T-helper 1 cell treated with Interleukin-12 subunit alpha and Interleukin-12 subunit beta and Interleukin-4 antibody, amounts not matched to agents 30 μg/mL and 1 μg/mL, for 36 hours (primary cell): ENCODE data around the gene MAB21L1.
A peak's percentile ranks its signal among the peaks of the same experiment; 100 is the strongest.

Experiments used
- H3K27ac Mint-ChIP-seq: one replicate; pipeline ENCODE4 v1.8.0; 2021; ENCODE audit warnings: mild to moderate bottlenecking, mixed read lengths
- H3K27me3 Mint-ChIP-seq: one replicate; pipeline ENCODE4 v1.8.0; 2021; ENCODE audit warnings: low read depth, mixed read lengths
- H3K36me3 Mint-ChIP-seq: one replicate; pipeline ENCODE4 v1.8.0; 2021; ENCODE audit warnings: low read depth, mixed read lengths
- H3K4me1 Mint-ChIP-seq: one replicate; pipeline ENCODE4 v1.8.0; 2021; ENCODE audit warnings: low read depth, mixed read lengths
- H3K4me3 Mint-ChIP-seq: one replicate; pipeline ENCODE4 v1.8.0; 2021; ENCODE audit warnings: mild to moderate bottlenecking, moderate library complexity, mixed read lengths
- H3K9me3 Mint-ChIP-seq: one replicate; pipeline ENCODE4 v1.8.0; 2021; ENCODE audit warnings: mixed read lengths

The MAB21L1 gene

DNA sequence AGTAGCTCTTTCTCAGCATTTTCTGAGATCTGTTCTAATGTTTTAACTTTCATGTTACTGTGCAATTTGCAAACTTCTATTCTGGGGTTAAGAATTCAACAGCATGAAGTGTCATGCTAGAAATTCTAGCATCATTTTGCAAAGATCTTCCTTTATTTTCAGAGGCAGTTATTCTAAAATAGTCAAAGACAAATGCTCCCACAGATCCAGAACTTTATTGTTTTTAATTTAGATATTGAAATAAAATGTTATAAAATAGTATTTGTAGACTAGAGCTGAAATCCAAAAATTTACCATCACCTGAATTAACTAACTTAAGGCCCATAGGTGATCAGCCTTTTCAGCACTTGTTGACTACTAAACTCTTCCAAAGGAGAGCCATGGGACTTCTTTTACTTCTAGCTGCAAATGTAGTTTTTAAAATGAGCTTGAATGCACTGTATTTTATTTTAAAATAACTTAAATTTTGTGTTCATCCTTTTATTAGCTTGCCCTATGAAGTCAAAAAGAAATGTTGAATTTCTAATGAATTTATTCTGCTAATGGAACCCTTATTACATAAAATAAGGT is 3.2 kb downstream of the MAB21L1 start:
- H3K4me3 Mint-ChIP-seq: no peak overlapping the region
- H3K27me3 Mint-ChIP-seq: peaks cover 91% of the 10 kb centered on the region
- H3K27ac Mint-ChIP-seq: no peak overlapping the region
- H3K4me1 Mint-ChIP-seq: peaks cover 23% of the 10 kb centered on the region
- peaks cover 2% of the 10 kb centered on the region for H3K36me3 Mint-ChIP-seq
- peaks cover 7% of the 10 kb centered on the region for H3K9me3 Mint-ChIP-seq

- Mint-ChIP-seq H3K27ac (no peak overlapping the region), H3K4me3 (no peak overlapping the region), H3K4me1 (peaks cover 23% of the 10 kb centered on the region), H3K27me3 (peaks cover 85% of the 10 kb centered on the region), H3K9me3 (peaks cover 7% of the 10 kb centered on the region), H3K36me3 (peaks cover 2% of the 10 kb centered on the region)
Measured at GRCh38 chr13:35472323-35472881, 4.1 kb downstream of the MAB21L1 start.

DNA sequence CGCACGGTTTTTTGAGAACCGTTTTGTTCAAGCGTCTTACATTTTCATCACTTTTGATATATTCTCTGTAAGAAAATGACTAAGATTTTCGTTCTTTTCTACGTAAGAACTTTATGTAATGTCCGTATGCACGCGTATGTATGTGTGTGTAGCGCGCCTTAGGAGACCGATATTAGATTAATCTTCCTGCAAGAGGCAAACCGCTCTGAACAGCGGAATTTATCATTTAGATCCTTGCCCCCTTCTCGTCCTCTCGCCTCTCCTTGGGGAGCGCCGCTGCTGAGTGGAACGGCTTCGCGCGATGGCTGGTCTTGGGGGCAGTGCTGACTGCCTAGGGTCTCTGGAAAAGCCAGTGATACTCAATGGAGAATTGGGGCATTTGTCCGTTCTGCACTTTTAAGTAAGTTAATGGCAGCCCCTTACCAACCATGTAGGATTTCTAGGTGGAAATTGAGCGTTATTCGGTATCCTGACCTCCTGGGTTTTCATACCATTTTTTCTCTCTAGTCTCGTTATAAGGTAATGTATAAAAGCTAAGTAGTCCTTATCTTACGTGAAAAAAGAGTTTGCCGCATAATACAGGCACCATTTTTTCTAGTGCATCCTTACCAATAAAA is 4.7 kb downstream of the MAB21L1 start:
- peaks cover 2% of the 10 kb centered on the region for H3K36me3 Mint-ChIP-seq
- H3K4me1 Mint-ChIP-seq: peaks cover 20% of the 10 kb centered on the region
- peaks cover 79% of the 10 kb centered on the region for H3K27me3 Mint-ChIP-seq
- H3K4me3 Mint-ChIP-seq: no peak overlapping the region
- H3K9me3 Mint-ChIP-seq: peaks cover 7% of the 10 kb centered on the region
- H3K27ac Mint-ChIP-seq: no peak overlapping the region

DNA sequence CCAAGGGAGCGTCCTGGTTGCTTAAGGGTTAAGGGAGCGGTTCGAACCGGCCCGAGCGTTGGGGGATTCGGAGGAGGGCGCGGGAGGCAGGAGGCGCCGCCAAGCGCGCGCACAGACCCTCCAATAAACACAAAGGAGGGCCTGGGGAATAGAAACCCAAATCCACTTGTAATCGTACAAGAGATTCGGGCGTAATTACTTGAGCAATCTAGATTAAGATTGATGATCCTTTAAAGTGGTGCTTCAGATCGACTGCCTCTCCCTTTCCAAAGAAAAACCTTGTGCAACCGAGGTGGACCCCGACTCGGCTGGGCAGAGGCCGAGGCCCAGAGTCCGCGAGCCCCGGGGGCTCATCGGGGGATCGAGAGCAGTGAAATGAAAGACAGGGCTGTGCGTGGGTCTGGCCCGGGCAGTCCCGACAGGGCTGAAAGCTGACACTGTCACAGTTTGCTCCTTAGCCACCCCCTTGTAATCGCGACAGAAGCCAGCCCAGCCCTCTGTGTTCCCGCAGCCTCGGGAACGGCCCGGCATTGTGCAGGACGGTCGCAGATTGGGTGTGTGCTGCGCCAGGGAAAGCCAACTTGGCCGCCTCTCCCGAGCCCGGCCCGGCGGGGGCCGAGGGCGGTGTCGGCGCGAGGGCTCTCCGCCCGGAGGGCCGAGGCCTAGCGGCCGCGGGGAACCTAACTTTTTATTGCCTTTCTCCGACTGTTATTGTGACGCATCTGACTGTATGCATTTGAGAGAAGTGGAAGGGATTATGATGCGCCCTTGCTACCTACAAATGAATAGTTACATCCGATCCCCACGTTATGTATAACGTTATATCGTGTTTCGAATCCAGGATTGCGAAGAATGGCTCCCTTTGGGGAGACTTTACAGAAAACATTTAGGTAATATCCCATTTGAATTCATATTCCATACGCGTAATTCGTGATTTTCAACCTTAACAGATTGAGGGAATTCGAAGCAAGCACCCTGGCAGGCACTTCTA is 5.5 kb downstream of the MAB21L1 start:
- Mint-ChIP-seq H3K4me3 (no peak overlapping the region), H3K36me3 (peaks cover 2% of the 10 kb centered on the region)

DNA sequence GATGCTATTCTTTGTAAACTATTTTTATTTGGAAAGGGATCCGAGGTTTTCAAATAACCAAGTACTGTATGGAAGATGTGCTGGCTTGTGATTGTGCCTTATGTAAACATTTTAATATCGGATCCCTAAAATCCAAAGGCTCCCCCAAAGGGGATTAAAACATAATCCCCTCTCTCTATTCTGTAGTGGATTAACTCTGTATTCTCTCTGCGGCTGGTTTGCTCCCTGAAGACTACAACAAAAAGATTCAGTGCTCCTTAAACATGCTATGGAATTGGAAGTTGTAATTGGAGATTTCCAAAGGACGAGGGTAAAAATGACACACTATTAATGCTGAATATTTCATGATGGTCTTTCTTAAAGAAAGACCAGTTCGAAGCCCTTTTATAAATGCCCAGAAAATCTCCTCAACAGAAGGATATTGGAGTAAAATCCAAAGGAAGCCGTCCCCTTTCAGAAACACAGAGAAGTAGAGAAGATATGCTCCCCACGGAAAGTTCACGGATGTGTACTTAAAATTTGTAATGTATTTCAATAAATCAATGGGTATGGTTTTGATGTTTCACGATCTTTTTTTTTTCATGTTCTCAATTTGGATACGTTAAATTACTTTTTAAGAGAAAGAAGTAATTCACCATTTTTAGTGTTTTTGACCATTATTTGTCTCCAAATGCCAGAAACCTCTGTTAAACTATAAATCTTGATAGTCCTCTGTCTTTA is 6.5 kb downstream of the MAB21L1 start:
- Mint-ChIP-seq H3K27me3 (peaks cover 61% of the 10 kb centered on the region), H3K4me1 (peaks cover 9% of the 10 kb centered on the region), H3K9me3 (peaks cover 7% of the 10 kb centered on the region), H3K36me3 (peaks cover 2% of the 10 kb centered on the region), H3K4me3 (no peak overlapping the region), H3K27ac (no peak overlapping the region)

More for the DNA sequence above, 5.5 kb downstream of the MAB21L1 start:
- Mint-ChIP-seq H3K4me1 (peaks cover 17% of the 10 kb centered on the region), H3K27me3 (peaks cover 71% of the 10 kb centered on the region), H3K9me3 (peaks cover 7% of the 10 kb centered on the region), H3K27ac (peak overlapping the region; percentile 41)

- peaks cover 7% of the 10 kb centered on the region for H3K9me3 Mint-ChIP-seq
- H3K4me3 Mint-ChIP-seq: no peak overlapping the region
- H3K27me3 Mint-ChIP-seq: peaks cover 47% of the 10 kb centered on the region
- peaks cover 5% of the 10 kb centered on the region for H3K4me1 Mint-ChIP-seq
- peaks cover 2% of the 10 kb centered on the region for H3K36me3 Mint-ChIP-seq
- H3K27ac Mint-ChIP-seq: no peak overlapping the region
Measured at GRCh38 chr13:35468195-35468594, 8.3 kb downstream of the MAB21L1 start.

GRCh38 chr13:35465371-35465770 is 11.1 kb downstream of the MAB21L1 start:
- Mint-ChIP-seq H3K27me3 (peaks cover 21% of the 10 kb centered on the region), H3K9me3 (peaks cover 2% of the 10 kb centered on the region), H3K36me3 (peaks cover under 1% of the 10 kb centered on the region), H3K27ac (no peak overlapping the region), H3K4me3 (no peak overlapping the region), H3K4me1 (peaks cover under 1% of the 10 kb centered on the region)

DNA sequence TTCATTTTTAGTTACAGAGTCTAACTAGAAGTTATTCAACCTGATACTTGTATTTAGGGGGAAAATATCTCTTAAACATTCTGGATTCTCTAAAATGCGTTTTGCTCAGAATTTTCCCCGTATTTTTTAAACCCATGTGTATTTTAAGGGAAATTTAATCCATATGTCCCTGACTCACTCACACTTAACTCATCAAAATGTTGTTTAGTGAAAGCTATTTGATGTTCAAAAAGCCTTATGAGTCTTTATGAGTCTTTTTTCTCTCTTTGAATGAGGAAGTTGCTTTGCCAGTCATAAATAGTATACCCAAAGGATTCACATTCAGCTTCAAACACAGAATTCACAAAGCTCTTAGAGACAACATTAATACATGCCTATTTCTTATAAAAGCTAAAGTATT is 16.4 kb downstream of the MAB21L1 start:
- Mint-ChIP-seq H3K9me3 (no peaks in the 10 kb centered on the region), H3K36me3 (no peaks in the 10 kb centered on the region), H3K27ac (no peak overlapping the region), H3K4me3 (no peak overlapping the region), H3K4me1 (no peaks in the 10 kb centered on the region), H3K27me3 (no peaks in the 10 kb centered on the region)

DNA sequence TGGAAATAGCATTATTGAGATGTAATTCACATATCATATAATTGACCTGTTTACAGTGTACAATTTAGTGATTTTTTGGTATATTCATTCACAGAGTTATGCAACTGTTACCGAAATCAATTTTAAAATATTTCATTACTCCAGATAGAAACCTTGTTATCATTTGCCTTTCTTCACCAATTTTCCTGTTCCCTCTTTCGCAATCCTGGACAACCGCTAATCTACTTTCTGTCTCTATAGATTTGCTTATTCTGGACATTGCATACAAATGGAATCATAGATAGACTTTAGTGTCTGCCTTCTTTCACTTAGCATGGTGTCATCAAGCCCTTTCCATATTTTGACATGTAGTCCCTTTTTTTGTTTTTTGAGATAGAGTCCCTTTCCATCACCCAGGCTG is 19.2 kb downstream of the MAB21L1 start:
- Mint-ChIP-seq H3K27me3 (no peaks in the 10 kb centered on the region), H3K36me3 (no peaks in the 10 kb centered on the region), H3K9me3 (no peaks in the 10 kb centered on the region), H3K27ac (no peak overlapping the region), H3K4me3 (no peak overlapping the region), H3K4me1 (no peaks in the 10 kb centered on the region)

DNA sequence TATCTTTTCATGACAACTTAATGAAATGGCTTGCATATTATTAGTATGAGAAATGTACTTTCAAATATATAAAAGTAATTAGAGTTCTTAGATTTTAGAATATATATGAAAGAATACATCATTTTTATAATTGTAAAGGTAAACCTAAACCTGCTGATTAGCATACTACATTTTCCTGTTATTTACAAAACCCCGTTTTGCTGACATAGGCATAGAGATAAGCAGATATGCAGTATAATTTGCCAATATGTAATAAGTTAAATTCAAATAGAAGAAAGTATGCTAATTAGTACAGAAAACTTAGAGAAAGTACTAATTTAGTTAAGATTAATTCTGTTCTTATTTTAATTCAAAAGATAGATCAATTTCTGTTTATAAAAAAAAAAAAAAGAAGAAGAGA is 21.5 kb downstream of the MAB21L1 start:
- H3K4me1 Mint-ChIP-seq: no peaks in the 10 kb centered on the region
- H3K9me3 Mint-ChIP-seq: no peaks in the 10 kb centered on the region
- H3K4me3 Mint-ChIP-seq: no peak overlapping the region
- H3K27ac Mint-ChIP-seq: no peak overlapping the region
- no peaks in the 10 kb centered on the region for H3K36me3 Mint-ChIP-seq
- H3K27me3 Mint-ChIP-seq: no peaks in the 10 kb centered on the region

DNA sequence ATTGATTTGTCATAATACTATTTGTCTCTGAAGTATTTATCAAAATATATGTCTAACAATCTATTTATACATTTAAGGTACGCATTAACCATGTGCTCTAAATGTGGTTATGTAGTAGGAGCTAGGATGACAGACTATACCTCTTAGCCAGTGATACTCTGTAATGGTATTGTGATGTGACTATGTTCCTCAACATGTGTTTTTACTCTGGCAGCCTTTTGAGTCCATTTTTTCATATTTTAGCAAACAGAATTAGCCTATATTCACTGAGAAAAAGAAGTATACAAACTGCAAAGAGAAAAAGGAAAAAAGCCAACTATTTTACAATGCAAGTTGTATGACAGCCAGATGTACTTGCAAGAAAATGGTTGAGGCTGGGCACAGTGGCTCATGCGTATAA is 26.7 kb downstream of the MAB21L1 start:
- no peaks in the 10 kb centered on the region for H3K9me3 Mint-ChIP-seq

GRCh38 chr13:35448465-35448864 is 28.0 kb downstream of the MAB21L1 start:
- Mint-ChIP-seq H3K27ac (no peak overlapping the region), H3K4me1 (no peaks in the 10 kb centered on the region), H3K9me3 (no peaks in the 10 kb centered on the region), H3K4me3 (no peak overlapping the region), H3K27me3 (no peaks in the 10 kb centered on the region), H3K36me3 (no peaks in the 10 kb centered on the region)

More for the DNA sequence above, 26.7 kb downstream of the MAB21L1 start:
- Mint-ChIP-seq H3K36me3 (no peaks in the 10 kb centered on the region), H3K27ac (no peak overlapping the region), H3K4me3 (no peak overlapping the region), H3K4me1 (no peaks in the 10 kb centered on the region), H3K27me3 (no peaks in the 10 kb centered on the region)
